PC-9 (cell line): ENCODE measurements around the gene CEACAM8. TPM values are rescaled to one million over a fixed set of nuclear protein-coding genes. Genes with fewer than 3 reads are reported as not detected.
"Not testable (repeated sequence)": the region's sequence is repeated elsewhere in the genome, so short reads cannot be mapped to it uniquely, and the experiment has no call there.

Experiments used
- BruUV-seq: library from RNA; stranded (reverse); fragments of 400-500 nt; replicated peaks from 2 replicates; lab custom pipeline; 2021; lab: Mats Ljungman, UMichigan
- CTCF ChIA-PET: fragments of 300-600 bp; sonication (Branson Sonifier 250); formaldehyde crosslinking; loops from one replicate; lab custom pipeline; 2022; ENCODE audit warnings: antibody characterized with exemption; lab: Charles Lee
- POLR2A ChIA-PET: fragments of 300-600 bp; sonication (Branson Sonifier 250); formaldehyde crosslinking; loops from one replicate; lab custom pipeline; 2022; ENCODE audit warnings: antibody characterized with exemption; ENCODE audit not compliant: unreplicated experiment; lab: Charles Lee
- DNase-seq, 2 experiments: peaks; one replicate each; pipeline versions ENCODE4 v3.0.0 to v3.0.0-alpha.2; 2015 to 2022; ENCODE audit warnings: mixed read lengths in 1 of 2
- H2AFZ ChIP-seq: fragments of 200-600 bp; sonication (generic); 2 replicates; pipeline ENCODE4 v1.8.1; 2017; ENCODE audit warnings: antibody characterized with exemption
- H3F3A ChIP-seq: fragments of 200-600 bp; sonication (generic); 2 replicates; pipeline ENCODE4 v1.8.1; 2017; ENCODE audit warnings: antibody characterized with exemption, mild to moderate bottlenecking, low read depth; ENCODE audit not compliant: insufficient read depth
- H3K27ac ChIP-seq: fragments of 200-600 bp; sonication (generic); 2 replicates; pipeline ENCODE4 v1.6.1; 2016; ENCODE audit warnings: mixed run types
- H3K27me3 ChIP-seq: fragments of 200-600 bp; sonication (generic); 2 replicates; pipeline ENCODE4 v1.6.1; 2016; ENCODE audit warnings: low read depth, mixed run types; ENCODE audit not compliant: insufficient read depth
- H3K36me3 ChIP-seq: fragments of 200-600 bp; sonication (generic); 2 replicates; pipeline ENCODE4 v1.6.1; 2016; ENCODE audit warnings: low read depth, mixed run types
- H3K4me1 ChIP-seq: fragments of 200-600 bp; sonication (generic); replicated peaks from 2 replicates; pipeline ENCODE4 v1.6.1; 2016; ENCODE audit warnings: mixed run types; ENCODE audit not compliant: insufficient read depth
- H3K4me2 ChIP-seq: fragments of 200-600 bp; sonication (generic); 2 replicates; pipeline ENCODE4 v1.6.1; 2017; ENCODE audit warnings: mixed run types
- H3K4me3 ChIP-seq: fragments of 200-600 bp; sonication (generic); 2 replicates; pipeline ENCODE4 v1.6.1; 2016; ENCODE audit warnings: mixed run types
- H3K79me2 ChIP-seq: fragments of 200-600 bp; sonication (generic); 2 replicates; pipeline ENCODE4 v1.6.1; 2017; ENCODE audit warnings: low read depth, mixed run types
- H3K9me2 ChIP-seq: fragments of 200-600 bp; sonication (generic); 2 replicates; pipeline ENCODE4 v1.8.1; 2017; ENCODE audit warnings: mild to moderate bottlenecking; ENCODE audit not compliant: insufficient read depth
- H3K9me3 ChIP-seq: fragments of 200-600 bp; sonication (generic); 2 replicates; pipeline ENCODE4 v1.8.1; 2016; ENCODE audit warnings: low read depth; ENCODE audit not compliant: insufficient read depth
- H4K20me1 ChIP-seq: fragments of 200-600 bp; sonication (generic); 2 replicates; pipeline ENCODE4 v1.8.1; 2017; ENCODE audit not compliant: insufficient read depth
- CTCF ChIP-seq: fragments of 200-600 bp; sonication (generic); conservative IDR thresholded peaks from 2 replicates; pipeline ENCODE4 v1.6.1; 2017; ENCODE audit warnings: mixed run types, antibody characterized with exemption, mild to moderate bottlenecking, moderate library complexity
- EZH2 ChIP-seq: fragments of 200-600 bp; sonication (generic); IDR thresholded peaks from 2 replicates; pipeline ENCODE4 v1.8.0; 2017; ENCODE audit warnings: antibody characterized with exemption, low read depth
- intact Hi-C: fragments of 100-400 bp; cut with micrococcal nuclease; formaldehyde crosslinking; loops from one replicate; pipeline ENCODE4 v1.10.0; 2022; ENCODE audit not compliant: unreplicated experiment
- total RNA-seq: library from RNA; stranded (reverse); gene quantifications from 2 replicates; pipeline ENCODE4 v1.2.3, GENCODE V29; 2021

CEACAM8 gene
- total RNA-seq, 1 experiment from 2014 or later: not detected

GRCh38 chr19:42560731-42561130, 34.0 kb downstream of the CEACAM8 start:
- no peak for DNase-seq
- BruUV-seq: no TSS peak
- no peaks in the 10 kb centered on the region for H3K36me3 ChIP-seq
- H3K9me2 ChIP-seq: no peaks in the 10 kb centered on the region
- H3K4me3 ChIP-seq: no peak overlapping the region
- H4K20me1 ChIP-seq: no peaks in the 10 kb centered on the region
- H3K79me2 ChIP-seq: no peaks in the 10 kb centered on the region
- no peaks in the 10 kb centered on the region for H3K4me1 ChIP-seq
- H3K9me3 ChIP-seq: no peaks in the 10 kb centered on the region
- no peak overlapping the region for H2AFZ ChIP-seq
- TF ChIP-seq EZH2 (no peak), CTCF (no peak)
- ChIA-PET POLR2A (no interaction called here), CTCF (no interaction called here)
- intact Hi-C loops: no loop called here
- H3K4me2 ChIP-seq: no peak overlapping the region
- no peaks in the 10 kb centered on the region for H3F3A ChIP-seq
- no peaks in the 10 kb centered on the region for H3K27me3 ChIP-seq
- no peak overlapping the region for H3K27ac ChIP-seq

GRCh38 chr19:42558450-42559150, 36.1 kb downstream of the CEACAM8 start:
- H3K36me3 ChIP-seq: no peaks in the 10 kb centered on the region
- no peak for DNase-seq
- CTCF ChIA-PET: interaction anchor here (0.5 to 0.6 kb wide), 2 partner anchors 19 to 1498 kb away, joined by 3 to 5 read pairs; no protein-coding TSS in a partner anchor
- POLR2A ChIA-PET: interaction anchor here (0.6 kb wide), 1 partner anchor 482 kb away, joined by 8 read pairs; the partner anchor contains the start of gene ZNF574
- no peaks in the 10 kb centered on the region for H4K20me1 ChIP-seq
- no peaks in the 10 kb centered on the region for H3K9me3 ChIP-seq
- H3K4me3 ChIP-seq: no peak overlapping the region
- no peak overlapping the region for H3K27ac ChIP-seq
- H3K79me2 ChIP-seq: no peaks in the 10 kb centered on the region
- no peak overlapping the region for H2AFZ ChIP-seq
- intact Hi-C loops: no loop called here
- no peaks in the 10 kb centered on the region for H3F3A ChIP-seq
- no peak for TF ChIP-seq EZH2
- TF ChIP-seq CTCF: no peak
- BruUV-seq: no TSS peak
- no peak overlapping the region for H3K4me2 ChIP-seq
- H3K4me1 ChIP-seq: no peaks in the 10 kb centered on the region
- H3K9me2 ChIP-seq: no peaks in the 10 kb centered on the region
- H3K27me3 ChIP-seq: no peaks in the 10 kb centered on the region

DNA sequence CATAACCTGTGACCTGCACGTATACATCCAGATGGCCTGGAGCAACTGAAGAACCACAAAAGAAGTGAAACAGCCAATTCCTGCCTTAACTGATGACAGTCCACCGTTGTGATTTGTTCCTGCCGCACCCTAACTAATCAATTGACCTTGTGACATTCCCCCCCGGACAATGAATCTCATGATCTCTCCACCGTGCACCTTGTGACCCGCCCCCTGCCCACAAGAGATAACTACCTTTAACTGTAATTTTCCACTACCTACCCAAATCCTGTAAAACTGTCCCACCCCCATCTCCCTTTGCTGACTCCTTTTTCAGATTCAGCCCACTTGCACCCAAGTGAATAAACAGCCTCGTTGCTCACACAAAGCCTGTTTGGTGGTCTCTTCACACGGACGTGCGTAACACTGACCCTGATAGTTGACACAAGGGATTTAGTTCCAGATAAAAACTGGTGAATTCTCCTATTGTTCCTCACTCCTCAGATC, 37.3 kb downstream of the CEACAM8 start:
- H3K27me3 ChIP-seq, H3K27ac ChIP-seq, DNase-seq, BruUV-seq, H3F3A ChIP-seq, H3K4me1 ChIP-seq, H2AFZ ChIP-seq, H4K20me1 ChIP-seq, H3K9me2 ChIP-seq, intact Hi-C loops, H3K36me3 ChIP-seq, H3K79me2 ChIP-seq, H3K4me2 ChIP-seq, H3K4me3 ChIP-seq, H3K9me3 ChIP-seq, POLR2A ChIA-PET: not testable (repeated sequence)
- CTCF ChIA-PET: interaction anchor here (0.6 kb wide), 1 partner anchor 26 kb away, joined by 4 read pairs; no protein-coding TSS in a partner anchor
